Activated CD4-positive, alpha-beta T cell treated with anti-CD3 and anti-CD28 coated beads for 4 hours (primary cell): ENCODE measurements around the gene PCDH19.
"Not testable (repeated sequence)": the region's sequence is repeated elsewhere in the genome, so short reads cannot be mapped to it uniquely, and the experiment has no call there.

Experiments
- DNase-seq, 2 donors: peaks; one replicate each; pipeline ENCODE4 v3.0.0-alpha.2; 2020

Gene PCDH19, protein sequence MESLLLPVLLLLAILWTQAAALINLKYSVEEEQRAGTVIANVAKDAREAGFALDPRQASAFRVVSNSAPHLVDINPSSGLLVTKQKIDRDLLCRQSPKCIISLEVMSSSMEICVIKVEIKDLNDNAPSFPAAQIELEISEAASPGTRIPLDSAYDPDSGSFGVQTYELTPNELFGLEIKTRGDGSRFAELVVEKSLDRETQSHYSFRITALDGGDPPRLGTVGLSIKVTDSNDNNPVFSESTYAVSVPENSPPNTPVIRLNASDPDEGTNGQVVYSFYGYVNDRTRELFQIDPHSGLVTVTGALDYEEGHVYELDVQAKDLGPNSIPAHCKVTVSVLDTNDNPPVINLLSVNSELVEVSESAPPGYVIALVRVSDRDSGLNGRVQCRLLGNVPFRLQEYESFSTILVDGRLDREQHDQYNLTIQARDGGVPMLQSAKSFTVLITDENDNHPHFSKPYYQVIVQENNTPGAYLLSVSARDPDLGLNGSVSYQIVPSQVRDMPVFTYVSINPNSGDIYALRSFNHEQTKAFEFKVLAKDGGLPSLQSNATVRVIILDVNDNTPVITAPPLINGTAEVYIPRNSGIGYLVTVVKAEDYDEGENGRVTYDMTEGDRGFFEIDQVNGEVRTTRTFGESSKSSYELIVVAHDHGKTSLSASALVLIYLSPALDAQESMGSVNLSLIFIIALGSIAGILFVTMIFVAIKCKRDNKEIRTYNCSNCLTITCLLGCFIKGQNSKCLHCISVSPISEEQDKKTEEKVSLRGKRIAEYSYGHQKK (N-terminal part only)

DNA sequence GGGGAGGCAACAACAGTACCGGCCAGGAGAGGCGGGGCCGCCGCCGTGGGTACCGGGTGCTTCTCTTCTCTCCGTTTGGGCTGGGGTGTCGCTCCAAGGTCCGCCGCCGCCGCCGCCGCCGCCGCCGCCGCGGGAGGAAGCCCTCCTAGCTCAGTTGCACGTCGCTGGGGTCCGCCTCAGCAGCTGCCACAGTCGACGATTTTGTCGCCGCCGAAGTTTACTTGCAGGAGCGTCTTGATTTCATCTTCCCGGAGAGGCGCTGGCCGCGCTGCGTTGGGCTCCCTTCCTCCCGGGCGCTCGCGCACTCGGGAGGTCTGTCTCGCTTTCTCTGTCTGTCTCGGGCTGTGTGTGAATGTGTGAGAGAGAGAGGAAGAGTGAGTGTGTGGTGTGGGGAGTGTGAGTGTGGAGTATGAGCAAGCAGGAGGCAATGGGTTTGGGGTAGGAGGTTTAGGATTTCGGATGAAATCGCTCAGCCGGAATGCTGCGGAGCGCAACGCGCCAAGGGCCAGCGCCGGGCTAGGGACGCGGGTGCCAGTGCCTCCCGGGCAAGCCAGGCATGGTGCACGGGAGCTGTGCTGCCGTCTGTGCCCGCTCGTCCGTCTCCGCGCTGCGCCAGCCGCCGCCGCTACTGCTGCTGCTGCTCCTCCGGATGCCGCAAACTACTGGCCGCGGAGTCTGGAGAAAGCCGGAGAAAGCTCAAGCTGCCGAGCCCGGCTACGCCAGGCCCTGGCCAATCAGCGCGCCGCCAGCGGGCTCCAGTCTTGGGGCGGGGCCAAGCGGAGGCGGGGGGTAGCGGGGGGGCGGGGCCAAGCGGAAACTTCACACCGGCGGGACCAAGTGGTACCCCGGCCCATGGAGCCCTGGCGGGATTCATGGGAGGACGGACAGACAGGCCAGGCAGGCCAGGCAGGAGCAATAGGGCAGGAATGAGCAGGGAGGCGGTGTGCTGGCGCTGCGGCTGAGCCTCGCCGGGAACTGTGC lies at the start of gene PCDH19:
TSS of gene PCDH19 (minus strand) at position 664 of the 981 bp plus-strand sequence. CDS start 1,676 bp downstream, outside the sequence.
- peak in 1 of 2 donors; percentile 9 for DNase-seq

DNA sequence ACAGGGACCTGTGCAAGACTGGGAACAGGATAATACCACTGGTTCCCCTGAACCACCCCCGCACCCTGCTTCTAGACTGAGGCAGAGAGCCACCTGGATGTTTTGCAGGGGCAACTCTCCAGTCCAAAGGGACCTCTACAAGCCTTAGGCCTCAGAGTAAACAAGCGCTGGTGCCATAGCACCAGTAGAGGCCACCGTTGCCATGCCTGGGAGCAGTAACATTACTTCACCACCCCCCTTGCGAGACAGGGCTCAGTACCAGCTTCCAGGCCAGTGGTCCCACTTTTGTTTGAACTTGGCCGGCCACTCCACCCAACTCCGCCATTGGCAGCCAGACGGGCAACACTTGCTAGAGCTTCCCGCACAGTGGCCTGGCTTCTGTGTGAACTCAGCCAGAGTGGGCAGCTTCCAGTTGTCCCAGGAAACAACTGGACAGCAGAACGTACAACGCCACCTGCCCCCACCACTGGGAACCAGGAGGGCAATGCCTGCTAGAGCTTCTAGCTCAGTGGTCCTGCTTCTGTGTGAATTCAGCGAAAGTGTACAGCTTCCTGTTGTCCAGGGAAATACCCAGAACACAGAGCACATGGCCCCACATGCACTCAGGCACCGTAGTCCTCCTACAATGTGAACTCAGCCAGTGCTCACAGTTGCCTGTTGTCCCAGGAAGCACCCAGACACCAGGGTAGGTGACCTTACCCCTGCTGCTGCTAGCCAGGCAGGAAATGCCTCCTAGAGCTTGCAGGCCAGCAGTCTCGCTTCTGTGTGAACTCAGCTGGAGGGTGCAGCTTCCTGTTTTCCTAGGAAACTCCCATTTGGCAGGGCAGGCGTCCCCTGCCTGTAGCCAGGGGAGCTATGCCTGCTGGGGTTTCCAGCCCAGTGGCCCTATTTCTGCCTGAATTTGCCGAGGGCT lies 39.9 kb upstream of the PCDH19 start:
- no peak for DNase-seq

DNA sequence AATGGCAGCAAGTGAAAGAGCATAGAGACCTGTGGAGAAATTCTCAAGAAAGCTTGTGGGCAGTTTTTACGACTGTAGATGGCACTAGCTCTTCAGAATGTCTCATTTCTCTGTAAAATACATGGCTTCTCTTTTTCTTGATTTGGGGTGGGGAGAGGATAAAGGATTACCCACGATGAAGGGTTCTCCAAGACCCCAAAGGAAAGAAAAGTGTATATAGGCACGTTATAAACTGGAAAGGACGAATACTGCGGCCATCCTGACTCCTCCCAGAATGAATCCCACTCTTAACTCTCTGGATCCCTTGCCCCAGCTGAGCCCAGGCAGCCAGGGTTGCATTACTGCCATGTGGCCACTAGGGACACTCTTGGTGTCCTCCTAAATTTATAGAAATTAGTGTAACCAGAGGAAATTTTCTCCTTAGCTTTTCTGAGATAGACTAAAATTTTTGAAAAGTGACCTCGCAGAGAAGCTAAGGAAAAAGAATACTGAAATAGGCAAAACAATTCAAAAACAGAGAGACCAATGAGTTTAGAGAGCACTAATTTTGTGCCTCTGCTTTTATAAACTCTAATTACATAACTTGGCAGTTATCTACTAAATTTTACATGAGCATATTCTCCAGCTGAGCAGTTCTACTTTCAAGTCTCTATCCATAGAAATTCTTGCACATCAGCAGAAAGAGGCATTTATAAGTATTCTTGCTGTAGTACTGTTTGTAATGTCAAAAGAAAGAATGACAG lies 37.8 kb upstream of the PCDH19 start:
- peak in 1 of 2 donors; percentile 10 for DNase-seq

DNA sequence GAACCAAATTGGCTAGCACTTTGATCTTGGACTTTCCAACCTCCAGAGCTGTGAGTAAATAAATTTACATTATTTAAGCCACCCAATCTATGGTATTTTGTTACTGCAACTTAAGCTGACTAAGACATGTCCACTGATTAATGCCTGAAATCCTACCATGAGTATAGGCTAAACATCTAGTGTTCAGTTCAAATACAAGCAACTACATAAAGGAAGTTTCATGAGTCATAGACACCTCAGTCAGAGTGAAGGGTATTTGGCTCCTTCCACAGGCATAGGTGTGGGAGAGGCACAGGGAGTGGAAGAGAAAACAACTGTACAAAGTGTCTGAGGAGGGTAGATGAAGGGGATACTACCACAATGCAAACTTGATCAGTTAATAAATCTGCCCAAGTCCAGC lies 35.5 kb upstream of the PCDH19 start:
- no peak for DNase-seq

DNA sequence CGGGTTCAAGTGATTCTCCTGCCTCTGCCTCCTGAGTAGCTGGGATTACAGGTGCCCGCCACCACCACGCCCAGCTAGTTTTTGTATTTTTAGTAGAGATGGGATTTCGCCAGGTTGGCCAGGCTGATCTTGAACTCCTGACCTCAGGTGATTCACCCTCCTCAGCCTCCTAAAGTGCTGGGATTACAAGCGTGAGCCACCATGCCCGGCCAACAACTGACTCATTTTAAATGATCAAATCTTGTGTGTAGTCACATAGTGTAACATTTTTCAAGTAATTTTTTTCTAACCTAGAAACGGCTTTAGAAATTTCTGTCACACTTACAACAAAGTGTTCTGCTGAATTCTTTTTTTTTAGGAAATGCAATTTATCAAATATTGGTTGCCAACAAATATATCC lies 31.2 kb upstream of the PCDH19 start:
- not testable (repeated sequence) for DNase-seq

DNA sequence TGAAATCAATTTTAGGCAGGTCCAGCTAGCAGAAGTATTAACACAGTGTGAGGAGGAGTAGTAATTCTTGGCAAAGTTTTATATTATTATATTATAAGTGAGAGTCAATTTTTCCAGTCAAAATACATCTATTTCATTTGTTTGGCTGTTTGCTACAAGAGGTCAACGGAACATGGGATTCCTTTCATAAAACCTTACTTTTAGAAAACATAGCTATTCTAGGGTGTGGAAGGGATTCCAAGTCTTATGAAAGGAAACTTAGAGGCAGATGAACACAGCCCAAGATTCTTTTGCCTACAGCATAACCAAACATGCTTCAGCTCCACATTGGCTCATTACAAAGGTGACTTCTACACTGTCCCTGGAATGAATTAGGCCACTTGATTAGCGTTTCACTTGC lies 29.9 kb upstream of the PCDH19 start:
- no peak for DNase-seq

DNA sequence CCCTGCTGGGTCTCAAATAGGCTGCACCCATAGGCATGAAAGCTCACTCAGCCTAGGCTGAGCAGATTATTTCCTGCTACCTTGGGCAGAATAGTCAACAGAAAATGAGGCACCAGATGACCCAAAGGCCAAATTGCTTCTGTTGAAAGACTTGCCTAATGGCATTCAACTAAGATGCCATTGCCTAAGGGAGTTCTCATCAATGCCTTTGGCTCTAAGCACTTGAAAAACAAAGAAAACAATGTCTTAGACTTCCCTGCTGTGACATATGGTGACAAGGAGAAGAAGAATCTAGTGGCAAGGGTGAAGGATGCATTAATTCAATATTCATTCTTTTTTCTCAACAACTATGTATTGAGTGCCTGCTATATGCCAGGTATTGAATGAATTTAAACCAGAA lies 25.7 kb upstream of the PCDH19 start:
- no peak for DNase-seq

DNA sequence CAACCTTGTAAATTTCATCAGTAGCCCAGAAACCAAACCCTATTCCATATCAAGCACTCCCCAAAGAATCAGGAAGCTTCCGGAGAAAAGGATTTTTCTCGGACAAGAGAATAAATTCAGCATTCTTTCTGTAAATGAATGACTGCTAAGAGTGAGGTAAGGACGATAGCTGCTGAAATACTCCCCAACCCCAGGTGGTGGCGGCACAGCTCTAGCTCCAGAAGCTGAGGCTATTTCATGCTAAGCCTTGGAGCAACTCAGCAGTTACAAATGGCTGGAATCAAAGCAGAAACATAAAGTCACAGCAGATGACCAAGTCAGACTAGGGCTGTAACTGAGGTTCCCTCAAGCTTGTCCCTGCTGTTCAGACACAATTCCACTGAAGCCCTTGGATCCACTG lies 13.9 kb upstream of the PCDH19 start:
- no peak for DNase-seq

DNA sequence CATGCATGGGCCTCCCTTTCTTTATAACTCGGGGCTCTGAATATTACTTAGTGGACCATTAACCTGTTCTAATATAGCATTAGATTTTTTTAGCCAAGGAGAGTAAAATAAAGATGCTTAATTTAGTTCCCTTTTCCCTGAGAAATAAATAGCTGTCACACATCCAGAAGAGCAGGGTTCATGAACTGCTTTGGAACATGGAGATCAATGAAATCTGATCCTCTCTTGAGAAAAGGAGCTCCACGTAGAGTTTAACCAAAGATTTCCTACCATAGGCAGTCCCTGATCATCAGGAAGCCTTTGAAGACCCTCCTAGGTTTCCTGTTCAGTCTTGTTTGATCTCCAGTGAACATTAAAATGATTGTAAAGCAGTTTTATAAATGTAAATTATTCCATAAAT lies 8.5 kb upstream of the PCDH19 start:
- no peak for DNase-seq

DNA sequence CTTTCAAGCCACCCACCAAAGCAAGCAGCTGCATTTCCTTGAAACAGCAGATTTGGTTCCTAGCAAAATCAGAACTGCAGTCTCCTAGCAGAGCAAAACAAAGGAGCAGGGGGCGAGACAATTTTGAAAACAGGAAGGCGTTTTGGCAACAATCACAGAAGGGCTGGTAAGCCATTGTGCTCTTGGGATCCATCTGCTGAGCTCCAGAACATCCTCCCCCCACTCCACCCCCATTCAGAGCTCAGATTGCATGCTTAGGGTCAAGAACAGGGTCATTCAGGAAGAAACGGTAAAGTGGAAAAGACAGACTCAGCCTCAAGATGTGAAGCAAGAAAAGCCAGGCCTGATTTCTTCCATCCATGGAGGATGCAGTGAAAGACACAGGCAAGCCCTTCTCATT lies 7.6 kb upstream of the PCDH19 start:
- DNase-seq, result no peak

DNA sequence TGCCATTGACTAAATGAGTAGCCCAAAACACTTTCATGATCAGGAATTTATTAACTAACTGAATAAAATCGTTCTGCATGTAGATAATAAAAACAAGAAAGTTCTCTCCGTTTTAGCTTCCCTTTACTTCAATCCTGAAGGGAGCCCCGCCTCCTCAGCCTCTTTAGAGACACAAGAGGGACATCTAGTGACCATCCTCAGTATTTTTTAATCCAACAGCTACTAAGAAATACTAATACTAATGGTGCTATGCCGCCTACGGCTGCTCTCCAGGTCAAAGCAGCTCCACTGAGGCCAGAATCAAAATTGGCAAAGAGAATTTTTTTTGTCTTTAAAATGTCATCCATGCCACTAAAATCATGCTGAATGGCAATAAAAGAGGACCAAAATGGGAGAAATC lies 3.2 kb upstream of the PCDH19 start:
- no peak for DNase-seq

DNA sequence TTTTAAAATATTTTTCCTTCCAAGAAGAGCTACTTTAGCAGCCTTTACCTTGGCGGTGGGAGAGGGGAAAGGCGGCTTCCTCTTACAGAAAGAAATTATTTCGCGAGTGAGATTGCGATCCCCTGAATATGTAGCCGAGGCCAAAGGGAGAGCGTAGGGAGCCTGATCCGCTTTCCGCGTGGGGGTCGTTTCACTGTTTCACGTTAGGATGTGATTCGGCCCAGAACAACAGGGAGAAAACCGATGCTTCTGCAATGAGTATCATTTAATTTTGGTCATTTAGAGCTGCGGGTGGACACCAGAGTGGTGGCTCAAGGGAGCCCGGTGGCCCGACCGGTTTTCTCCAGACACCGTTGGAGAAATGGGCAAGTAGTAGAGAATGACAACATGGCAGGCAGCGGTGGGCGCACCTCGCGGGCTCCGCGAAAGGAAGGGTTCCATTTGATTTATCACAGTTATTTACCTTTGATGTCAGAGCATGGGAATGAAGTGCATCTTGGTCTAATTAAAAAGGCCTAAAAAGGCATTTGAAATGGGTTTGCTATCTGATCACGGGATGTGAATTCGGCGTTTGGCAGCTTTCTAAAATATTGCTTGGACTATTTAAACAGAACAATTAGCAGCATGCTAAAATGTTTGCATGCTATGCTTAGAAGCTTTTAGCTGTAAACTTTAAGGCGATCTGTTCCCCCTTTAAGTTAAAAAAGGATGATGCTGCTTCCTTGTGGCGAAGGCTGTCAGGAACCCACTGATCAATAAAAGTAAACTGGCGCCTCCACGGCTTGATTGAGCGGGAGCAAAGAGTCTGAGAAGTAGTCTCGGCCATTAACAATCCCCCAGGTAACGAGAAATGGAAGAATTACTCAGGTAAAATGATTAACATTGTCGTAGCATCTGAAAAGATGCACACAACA lies 2.0 kb upstream of the PCDH19 start:
- DNase-seq, result no peak

DNA sequence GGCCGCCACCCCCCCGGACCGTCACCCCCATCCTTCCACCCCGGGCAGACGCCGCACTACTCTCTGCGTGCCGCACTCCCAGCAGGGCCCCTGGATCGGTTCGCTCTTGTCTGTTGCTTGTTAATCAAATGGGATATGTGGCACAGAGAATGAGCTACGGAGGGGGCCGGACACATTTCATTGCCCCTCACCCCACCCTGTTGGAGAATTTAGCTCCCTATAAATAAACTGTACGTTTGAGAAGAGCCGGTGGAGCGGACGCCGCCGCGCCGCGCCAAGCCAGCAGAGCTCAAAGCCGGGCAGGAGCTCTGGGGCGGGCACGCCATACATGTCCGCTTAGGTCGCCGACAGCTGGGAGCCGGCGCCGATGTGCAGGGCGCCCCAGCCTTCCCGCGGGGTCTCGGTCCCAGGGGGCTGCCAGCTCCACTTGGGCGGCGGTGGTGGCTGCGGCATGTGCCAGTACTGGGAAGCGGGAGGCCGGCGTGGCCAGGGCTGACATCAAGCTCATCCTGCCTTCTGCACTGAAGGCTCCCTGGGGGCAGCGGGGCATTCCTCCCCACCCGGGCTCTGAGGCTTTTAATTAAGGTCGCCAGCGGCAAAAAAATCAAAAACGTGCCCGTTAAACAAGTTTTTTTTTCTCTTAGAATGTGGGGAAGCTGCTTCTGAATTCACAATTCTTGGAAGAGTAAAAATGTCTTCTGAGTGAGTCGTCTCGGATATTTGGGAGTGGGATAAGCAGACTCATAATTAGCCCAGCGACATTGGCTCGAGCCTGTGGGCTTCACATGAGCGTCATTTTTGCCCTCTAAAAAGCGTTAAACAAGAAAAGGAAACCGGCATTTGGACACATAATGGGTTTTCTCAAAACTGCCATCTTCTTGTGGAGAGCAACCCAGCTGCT lies 1.1 kb upstream of the PCDH19 start:
- DNase-seq, result no peak

DNA sequence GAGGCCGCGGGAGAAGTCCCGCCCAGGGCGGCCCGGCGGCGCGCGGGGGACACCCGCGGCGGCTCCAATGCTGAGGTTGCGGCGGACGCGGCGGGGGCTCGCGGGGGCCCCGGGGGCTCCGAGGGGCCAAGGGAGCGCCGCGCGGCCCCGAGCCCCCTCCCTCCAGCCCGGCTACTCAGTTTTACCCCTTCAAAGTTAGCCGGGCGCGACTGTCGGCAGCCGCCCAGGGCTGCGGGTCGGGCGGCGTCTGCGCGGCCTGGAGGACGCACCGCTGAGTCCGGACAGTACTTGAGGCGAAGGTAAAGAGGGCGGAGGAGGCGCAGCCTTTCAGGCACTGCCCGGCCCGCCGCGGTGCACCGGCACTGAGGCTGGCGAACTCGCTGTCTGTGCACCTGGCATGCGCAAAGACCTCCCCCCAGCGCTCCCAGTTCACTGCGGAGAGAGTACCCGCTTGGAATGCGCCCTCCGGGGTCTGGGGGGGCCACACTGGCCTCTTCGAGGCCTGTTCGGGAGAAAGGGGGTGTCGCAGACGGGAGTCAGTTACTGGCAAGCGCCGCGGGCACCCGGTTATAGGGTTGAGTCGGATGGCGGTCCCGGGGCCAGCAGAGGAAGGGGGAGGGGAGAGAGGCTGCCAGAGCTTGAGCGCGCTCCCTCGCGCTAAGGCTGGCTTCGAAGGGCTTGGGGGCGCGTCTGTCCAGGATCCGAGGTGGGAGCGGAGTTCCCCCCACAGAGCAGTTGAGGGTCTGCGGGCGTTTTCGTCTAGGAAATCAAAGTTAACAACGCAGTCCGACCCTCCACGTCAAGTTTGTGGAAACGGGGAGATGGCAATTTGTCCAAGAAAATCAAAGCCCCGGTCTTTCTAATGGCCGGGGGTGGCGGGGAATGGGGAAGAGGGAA lies 1.1 kb downstream of the PCDH19 start:
- DNase-seq, result no peak

DNA sequence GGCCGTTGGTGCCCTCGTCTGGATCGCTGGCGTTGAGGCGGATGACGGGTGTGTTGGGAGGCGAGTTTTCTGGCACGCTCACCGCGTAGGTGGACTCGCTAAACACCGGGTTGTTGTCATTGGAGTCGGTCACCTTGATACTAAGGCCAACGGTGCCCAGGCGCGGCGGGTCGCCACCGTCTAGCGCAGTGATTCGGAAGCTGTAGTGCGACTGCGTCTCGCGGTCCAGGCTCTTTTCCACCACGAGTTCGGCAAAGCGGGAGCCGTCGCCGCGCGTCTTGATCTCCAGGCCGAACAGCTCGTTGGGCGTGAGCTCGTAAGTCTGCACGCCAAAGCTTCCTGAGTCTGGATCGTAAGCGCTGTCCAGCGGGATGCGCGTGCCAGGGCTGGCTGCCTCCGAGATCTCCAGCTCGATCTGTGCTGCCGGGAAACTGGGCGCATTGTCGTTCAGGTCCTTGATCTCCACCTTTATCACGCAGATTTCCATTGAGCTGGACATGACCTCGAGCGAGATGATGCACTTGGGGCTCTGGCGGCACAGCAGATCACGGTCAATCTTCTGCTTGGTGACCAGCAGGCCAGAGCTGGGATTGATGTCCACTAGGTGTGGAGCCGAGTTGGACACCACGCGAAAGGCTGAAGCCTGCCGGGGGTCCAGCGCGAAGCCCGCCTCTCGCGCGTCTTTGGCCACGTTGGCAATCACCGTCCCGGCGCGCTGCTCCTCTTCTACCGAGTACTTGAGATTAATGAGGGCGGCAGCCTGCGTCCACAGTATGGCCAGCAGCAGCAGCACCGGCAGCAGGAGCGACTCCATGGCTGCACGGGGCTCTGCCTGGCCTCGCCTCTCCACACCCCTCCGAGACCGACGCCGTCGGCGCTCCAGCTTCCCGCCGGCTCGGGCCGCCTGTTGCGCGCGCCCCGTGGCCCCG lies 2.0 kb downstream of the PCDH19 start:
- no peak for DNase-seq

DNA sequence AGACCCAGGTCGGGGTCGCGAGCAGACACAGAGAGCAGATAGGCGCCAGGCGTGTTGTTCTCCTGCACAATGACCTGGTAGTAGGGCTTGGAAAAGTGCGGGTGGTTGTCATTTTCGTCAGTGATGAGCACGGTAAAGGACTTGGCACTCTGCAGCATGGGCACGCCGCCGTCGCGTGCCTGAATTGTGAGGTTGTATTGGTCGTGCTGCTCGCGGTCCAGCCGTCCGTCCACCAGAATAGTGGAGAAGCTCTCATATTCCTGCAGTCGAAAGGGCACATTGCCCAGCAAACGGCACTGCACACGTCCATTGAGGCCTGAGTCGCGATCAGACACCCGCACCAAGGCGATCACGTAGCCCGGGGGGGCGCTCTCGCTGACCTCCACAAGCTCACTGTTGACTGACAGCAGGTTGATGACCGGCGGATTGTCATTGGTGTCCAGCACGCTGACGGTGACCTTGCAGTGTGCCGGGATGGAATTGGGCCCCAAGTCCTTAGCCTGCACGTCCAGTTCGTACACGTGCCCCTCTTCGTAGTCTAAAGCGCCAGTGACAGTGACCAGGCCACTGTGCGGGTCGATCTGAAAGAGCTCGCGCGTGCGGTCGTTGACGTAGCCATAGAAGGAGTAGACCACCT lies 2.8 kb downstream of the PCDH19 start:
- DNase-seq, result no peak
